Measurements from ENCODE around the gene SMIM1. TPM values are rescaled to one million over a fixed set of nuclear protein-coding genes. Genes with fewer than 3 reads are reported as not detected.
A peak's percentile ranks its signal among the peaks of the same experiment; 100 is the strongest.

Gene SMIM1
- total and polyA plus RNA-seq, 9 of the 15 experiments (the other 6 are each of a cell fraction or from before 2014, with no cell fraction given): 2.3 to 125 (median 24.3) TPM

- TF ChIP-seq CLOCK (CRISPR knock-in tag; IDR thresholded peaks at IDR 0.05; ENCODE audit: borderline replicate concordance) (no peak), HMG20A (CRISPR knock-in tag; conservative IDR thresholded peaks at IDR 0.05) (no peak), CBX5 (IDR thresholded peaks at IDR 0.05; ENCODE audit: borderline replicate concordance, low read depth) (no peak), HMG20B (CRISPR knock-in tag; IDR thresholded peaks at IDR 0.05) (no peak), POLR2B (IDR thresholded peaks at IDR 0.05; ENCODE audit: low read depth, partially characterized antibody) (no peak), MNT (conservative IDR thresholded peaks at IDR 0.05) (0 out of 4 replicates have a peak, but pooled peaks of 1 of the 2 experiments have one; percentile 6), E2F1 (CRISPR knock-in tag; IDR thresholded peaks at IDR 0.05) (no peak), BHLHE40 (IDR thresholded peaks at IDR 0.05; ENCODE audit: low read length) (peak; percentile 25; the same call in 1 of the 2 replicates), NFXL1 (CRISPR knock-in tag; IDR thresholded peaks at IDR 0.05) (no peak), XRCC5 (IDR thresholded peaks at IDR 0.05; ENCODE audit: low read depth, low read length) (no peak), MAFF (IDR thresholded peaks at IDR 0.05; ENCODE audit: low read length) (0 out of 2 replicates have a peak, but pooled peaks have one; percentile 17), PHF21A (IDR thresholded peaks at IDR 0.05; ENCODE audit: borderline replicate concordance, low read depth) (no peak), HBP1 (CRISPR knock-in tag; IDR thresholded peaks at IDR 0.05) (no peak), CHAMP1 (IDR thresholded peaks at IDR 0.05) (no peak), PHF8 (IDR thresholded peaks at IDR 0.05; ENCODE audit: borderline replicate concordance, low read length) (peak; percentile 13; the same call in 1 of the 2 replicates), HDAC2 (IDR thresholded peaks at IDR 0.05) (no peak), TBL1XR1 (IDR thresholded peaks at IDR 0.05; ENCODE audit: low read length in 2 of 2) (0 out of 4 replicates have a peak, but pooled peaks of 1 of the 2 experiments have one; percentile 32), ZNF445 (CRISPR knock-in tag; IDR thresholded peaks at IDR 0.05; ENCODE audit: low read depth) (no peak), JUND (IDR thresholded peaks at IDR 0.05; ENCODE audit: borderline replicate concordance, low read depth, low read length) (no peak), JUND (tag; IDR thresholded peaks at IDR 0.05; ENCODE audit: borderline replicate concordance, low read depth, low read length) (peak; percentile 33; the same call in 1 of the 3 replicates)
These were observed 32.5 kb downstream of the SMIM1 start (continued) for GRCh38 chr1:3805038-3805437.
